Stomach (tissue), 4 donors: ENCODE results near the gene PSORS1C2.

ENCODE experiments used
- EP300 ChIP-seq: sonication (generic); formaldehyde crosslinking; IDR thresholded peaks from one replicate; pipeline ENCODE4 v1.6.1; 2017; ENCODE audit warnings: antibody characterized with exemption
- POLR2A ChIP-seq, 4 donors: fragments of 450-650 bp; IDR thresholded peaks; one replicate each; pipeline ENCODE4 v1.6.1; 2016; ENCODE audit warnings: antibody characterized with exemption in 4 of 4, control low read depth in 2 of 4, mild to moderate bottlenecking in 1 of 4, moderate library complexity in 1 of 4
- POLR2AphosphoS5 ChIP-seq, 3 donors: sonication (generic); formaldehyde crosslinking; IDR thresholded peaks; one replicate each; pipeline ENCODE4 v1.6.1; 2016; ENCODE audit warnings: antibody characterized with exemption in 3 of 3
- TF ChIP-seq, protein P1 (sequence below), 7 experiments: fragments of 450-650 bp in 4 of 7; fragments of 200-600 bp in 3 of 7; sonication (generic) in 3 of 7; IDR thresholded peaks; one replicate each; pipeline ENCODE4 v1.5.1; 2016 to 2019; ENCODE audit warnings: antibody characterized with exemption in 7 of 7, control low read depth in 2 of 7, mild to moderate bottlenecking in 1 of 7

DNA sequence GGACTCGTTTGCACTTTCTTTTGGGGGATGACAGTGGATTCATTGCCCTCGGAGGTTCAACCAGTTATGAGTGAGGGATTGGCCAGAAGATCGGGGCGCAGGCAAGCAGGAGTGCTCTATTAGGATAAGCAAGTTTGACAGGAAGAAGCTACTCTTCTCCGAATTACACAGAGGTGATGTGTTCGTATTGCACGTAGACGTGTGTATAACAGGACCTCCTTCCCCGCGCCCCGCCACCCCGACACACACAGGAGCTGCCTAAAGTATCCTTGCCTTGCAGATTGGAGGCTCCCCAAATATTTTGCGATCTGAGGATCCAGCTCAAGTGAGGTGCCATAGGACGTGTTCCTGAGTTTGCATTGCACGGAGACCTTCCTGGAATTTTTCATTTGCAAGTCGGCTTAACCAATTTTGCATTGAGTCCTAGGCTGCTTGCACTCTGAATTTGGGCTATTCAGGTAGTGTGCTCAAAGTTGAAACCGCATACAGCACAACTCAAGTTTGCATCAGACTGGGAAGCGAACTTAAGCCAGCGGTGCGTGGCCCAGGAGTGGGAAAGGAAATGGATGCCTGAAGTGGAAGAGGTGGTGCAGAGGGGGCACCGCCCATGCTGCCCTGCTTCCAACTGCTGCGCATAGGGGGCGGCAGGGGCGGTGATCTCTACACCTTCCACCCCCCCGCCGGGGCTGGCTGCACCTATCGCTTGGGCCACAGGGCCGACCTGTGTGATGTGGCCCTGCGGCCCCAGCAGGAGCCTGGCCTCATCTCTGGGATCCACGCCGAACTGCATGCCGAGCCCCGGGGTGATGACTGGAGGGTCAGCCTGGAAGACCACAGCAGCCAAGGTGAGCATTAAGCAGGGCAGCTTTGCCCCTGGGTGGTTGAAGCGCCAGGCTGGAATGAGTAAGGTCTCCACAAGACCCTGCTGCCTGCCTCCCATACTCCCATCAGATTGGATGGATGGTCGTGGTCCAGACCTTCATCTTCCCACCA, 20.3 kb upstream of the PSORS1C2 start:
- TF ChIP-seq, protein P1, sequence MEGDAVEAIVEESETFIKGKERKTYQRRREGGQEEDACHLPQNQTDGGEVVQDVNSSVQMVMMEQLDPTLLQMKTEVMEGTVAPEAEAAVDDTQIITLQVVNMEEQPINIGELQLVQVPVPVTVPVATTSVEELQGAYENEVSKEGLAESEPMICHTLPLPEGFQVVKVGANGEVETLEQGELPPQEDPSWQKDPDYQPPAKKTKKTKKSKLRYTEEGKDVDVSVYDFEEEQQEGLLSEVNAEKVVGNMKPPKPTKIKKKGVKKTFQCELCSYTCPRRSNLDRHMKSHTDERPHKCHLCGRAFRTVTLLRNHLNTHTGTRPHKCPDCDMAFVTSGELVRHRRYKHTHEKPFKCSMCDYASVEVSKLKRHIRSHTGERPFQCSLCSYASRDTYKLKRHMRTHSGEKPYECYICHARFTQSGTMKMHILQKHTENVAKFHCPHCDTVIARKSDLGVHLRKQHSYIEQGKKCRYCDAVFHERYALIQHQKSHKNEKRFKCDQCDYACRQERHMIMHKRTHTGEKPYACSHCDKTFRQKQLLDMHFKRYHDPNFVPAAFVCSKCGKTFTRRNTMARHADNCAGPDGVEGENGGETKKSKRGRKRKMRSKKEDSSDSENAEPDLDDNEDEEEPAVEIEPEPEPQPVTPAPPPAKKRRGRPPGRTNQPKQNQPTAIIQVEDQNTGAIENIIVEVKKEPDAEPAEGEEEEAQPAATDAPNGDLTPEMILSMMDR (IDR thresholded peaks at IDR 0.05): no peak
- TF ChIP-seq EP300 (no peak), POLR2A (IDR thresholded peaks at IDR 0.05) (no peak), POLR2AphosphoS5 (IDR thresholded peaks at IDR 0.05) (no peak)
